Fibroblast of skin of abdomen (primary cell): ENCODE results near the gene DPPA5.
A peak's percentile ranks its signal among the peaks of the same experiment; 100 is the strongest.
"Not testable (repeated sequence)": the region's sequence is repeated elsewhere in the genome, so short reads cannot be mapped to it uniquely, and the experiment has no call there.

Experiments
- DNase-seq: peaks from one replicate; pipeline ENCODE4 v3.0.0-alpha.2; 2013

The DPPA5 gene

GRCh38 chr6:73364121-73364520, 10.0 kb upstream of the DPPA5 start:
- no peak for DNase-seq

GRCh38 chr6:73363537-73363875, 9.4 kb upstream of the DPPA5 start:
- no peak for DNase-seq

- DNase-seq, result no peak
Measured at GRCh38 chr6:73362869-73363536, 8.9 kb upstream of the DPPA5 start.

GRCh38 chr6:73362358-73362757, 8.3 kb upstream of the DPPA5 start, which contains the start of gene KHDC3L:
KHDC3L (plus strand) TSS chr6:73362658; CDS start chr6:73362730, 72 bp downstream.
- DNase-seq, result no peak

- DNase-seq, result no peak
Measured at GRCh38 chr6:73349311-73349710, 4.8 kb downstream of the DPPA5 start.

GRCh38 chr6:73348550-73349204, 5.4 kb downstream of the DPPA5 start:
- DNase-seq, result no peak

GRCh38 chr6:73343164-73343563, 10.9 kb downstream of the DPPA5 start:
- DNase-seq, result no peak

- DNase-seq, result no peak
Measured at GRCh38 chr6:73342174-73342573, 11.9 kb downstream of the DPPA5 start.

- no peak for DNase-seq
Measured at GRCh38 chr6:73341335-73341734, 12.7 kb downstream of the DPPA5 start.

GRCh38 chr6:73340048-73340447, 14.0 kb downstream of the DPPA5 start:
- peak; percentile 14 for DNase-seq

GRCh38 chr6:73339340-73339739, 14.7 kb downstream of the DPPA5 start:
- DNase-seq, result peak; percentile 2

- no peak for DNase-seq
Measured at GRCh38 chr6:73329201-73329600, 24.9 kb downstream of the DPPA5 start.

- DNase-seq, result no peak
Measured at GRCh38 chr6:73328790-73329189, 25.3 kb downstream of the DPPA5 start.

GRCh38 chr6:73325656-73326055, 28.4 kb downstream of the DPPA5 start:
- DNase-seq, result no peak

GRCh38 chr6:73323323-73323722, 30.8 kb downstream of the DPPA5 start:
- no peak for DNase-seq

- DNase-seq, result no peak
Measured at GRCh38 chr6:73314577-73315492, 39.2 kb downstream of the DPPA5 start.

GRCh38 chr6:73310503-73310845, 43.6 kb downstream of the DPPA5 start:
- DNase-seq, result not testable (repeated sequence)

GRCh38 chr6:73309785-73310502, 44.1 kb downstream of the DPPA5 start:
- peak; percentile 69 for DNase-seq

- no peak for DNase-seq
Measured at GRCh38 chr6:73309535-73309784, 44.6 kb downstream of the DPPA5 start.

- DNase-seq, result peak; percentile 16
Measured at GRCh38 chr6:73308712-73309534, 45.2 kb downstream of the DPPA5 start.

- DNase-seq, result not testable (repeated sequence)
Measured at GRCh38 chr6:73303773-73304172, 50.3 kb downstream of the DPPA5 start.
